HG03060 (cell line): Measurements from ENCODE around the gene TIE1.

Experiments used
- ATAC-seq: cut with Tn5 transposase; IDR thresholded peaks from one replicate; pipeline ENCODE4 v1.9.1; 2021; ENCODE audit warnings: low read depth, moderate number of reproducible peaks; ENCODE audit not compliant: unreplicated experiment

Gene TIE1

DNA sequence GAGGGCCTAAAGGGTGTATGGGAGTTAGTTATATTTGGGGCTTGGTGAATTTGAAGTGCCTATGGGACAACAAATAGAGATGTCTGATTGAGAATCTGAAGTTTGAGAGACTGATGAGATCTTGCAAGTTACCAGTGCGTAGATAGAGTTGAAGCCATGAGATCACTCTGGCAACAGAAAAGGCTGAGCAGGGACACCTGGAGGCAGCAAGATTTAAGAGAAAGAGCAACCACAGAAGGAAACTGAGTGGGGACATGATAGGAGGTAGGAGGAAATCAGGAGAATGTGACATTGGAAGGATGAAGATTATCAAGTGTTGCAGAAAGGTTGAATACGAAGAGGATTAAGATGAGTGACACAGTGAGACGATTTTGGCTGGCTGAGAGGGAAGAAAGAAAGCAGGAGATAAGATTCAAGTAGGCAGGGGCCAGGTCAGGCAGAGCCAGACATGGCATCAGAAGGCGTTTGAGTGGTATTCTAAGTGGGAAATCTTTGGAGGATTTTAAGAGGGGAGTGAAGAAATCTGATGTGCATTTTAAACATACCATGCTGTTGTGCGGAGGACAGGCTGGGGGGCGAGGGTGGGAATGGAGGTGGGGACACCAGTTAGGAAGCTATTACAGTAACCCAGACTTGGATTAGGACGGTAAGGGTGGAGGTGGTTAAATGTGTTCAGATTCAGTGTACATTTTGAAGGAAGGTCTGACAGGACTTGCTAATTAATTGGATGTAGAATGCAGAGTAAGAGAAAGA lies 33.8 kb downstream of the TIE1 start:
- ATAC-seq, result no peak

DNA sequence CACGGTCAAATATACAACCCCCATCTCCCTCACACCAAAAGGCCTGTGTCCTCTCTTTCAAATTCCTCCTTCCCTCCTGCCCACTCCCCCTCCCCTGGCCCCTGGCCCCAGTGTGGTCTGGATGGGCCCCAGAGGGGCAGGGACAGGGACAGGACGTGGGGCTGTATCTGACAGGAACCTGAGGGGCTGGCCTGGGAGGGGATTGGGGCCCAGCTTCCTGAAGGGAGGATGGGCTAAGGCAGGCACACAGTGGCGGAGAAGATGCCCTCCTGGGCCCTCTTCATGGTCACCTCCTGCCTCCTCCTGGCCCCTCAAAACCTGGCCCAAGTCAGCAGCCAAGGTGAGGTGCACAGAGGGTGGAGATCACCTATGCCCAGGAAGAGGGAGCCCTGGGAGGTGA lies 36.8 kb downstream of the TIE1 start, which contains the start of gene MPL:
Gene MPL (plus strand): TSS at position 231 of the 400 bp plus-strand sequence. CDS start 31 bp downstream, at position 262.
- no peak for ATAC-seq

DNA sequence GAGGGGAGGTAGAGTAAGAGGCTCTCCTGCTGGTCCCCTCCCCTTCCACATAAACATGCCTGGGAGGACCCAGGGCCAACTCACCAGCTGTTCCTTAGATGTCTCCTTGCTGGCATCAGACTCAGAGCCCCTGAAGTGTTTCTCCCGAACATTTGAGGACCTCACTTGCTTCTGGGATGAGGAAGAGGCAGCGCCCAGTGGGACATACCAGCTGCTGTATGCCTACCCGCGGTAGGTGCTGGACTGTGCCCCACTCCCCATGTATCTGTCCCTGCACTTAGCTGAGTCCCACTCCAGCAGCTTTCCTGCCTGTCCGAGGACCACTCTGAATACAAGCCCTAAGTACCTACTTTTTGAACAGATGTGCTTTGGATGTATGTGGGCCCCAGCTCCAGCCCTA lies 37.2 kb downstream of the TIE1 start:
- no peak for ATAC-seq

DNA sequence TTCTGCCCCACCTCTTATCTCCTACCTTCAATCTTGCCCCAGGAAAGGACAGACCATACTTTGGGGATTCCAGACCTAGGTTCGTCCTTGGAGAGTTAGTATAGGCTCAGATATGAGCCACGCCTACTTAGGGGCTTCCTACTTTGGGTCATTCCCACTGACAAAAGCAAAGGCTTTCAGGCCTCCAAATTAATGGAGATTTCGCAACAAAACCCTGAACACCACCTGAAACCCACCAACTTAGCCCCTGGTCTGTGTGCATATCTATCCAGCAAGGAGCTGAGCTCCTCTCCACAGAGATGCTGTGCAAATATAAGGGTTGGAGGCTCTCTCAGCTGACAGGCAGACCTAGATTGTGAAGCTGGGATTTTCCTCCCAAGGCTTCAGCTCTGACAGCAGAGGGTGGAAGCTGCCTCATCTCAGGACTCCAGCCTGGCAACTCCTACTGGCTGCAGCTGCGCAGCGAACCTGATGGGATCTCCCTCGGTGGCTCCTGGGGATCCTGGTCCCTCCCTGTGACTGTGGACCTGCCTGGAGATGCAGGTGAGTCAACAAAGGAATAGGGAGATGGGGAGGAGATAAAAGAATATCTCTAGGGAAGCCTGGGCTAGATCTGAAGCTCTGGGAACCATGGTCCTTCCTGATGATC lies 38.9 kb downstream of the TIE1 start:
- no peak for ATAC-seq

DNA sequence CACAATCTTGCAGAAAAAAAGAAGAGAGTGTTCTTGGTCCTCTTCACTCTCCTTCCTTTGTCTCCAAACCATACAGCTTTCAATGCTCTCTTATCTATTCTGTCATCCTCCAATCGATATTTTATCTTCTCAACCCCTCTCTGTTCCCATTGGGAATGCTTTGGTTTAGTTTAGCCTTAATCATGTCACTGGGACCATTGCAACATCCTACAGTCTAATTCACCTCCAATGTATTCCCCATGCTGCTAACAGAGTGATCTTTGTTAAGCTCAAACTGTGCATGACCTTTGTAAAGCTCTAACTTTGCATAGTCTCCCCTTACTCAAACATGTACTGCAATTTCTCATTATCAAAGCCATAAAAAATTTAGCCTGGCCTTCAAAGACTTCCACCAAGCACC lies 39.8 kb downstream of the TIE1 start:
- ATAC-seq, result no peak

DNA sequence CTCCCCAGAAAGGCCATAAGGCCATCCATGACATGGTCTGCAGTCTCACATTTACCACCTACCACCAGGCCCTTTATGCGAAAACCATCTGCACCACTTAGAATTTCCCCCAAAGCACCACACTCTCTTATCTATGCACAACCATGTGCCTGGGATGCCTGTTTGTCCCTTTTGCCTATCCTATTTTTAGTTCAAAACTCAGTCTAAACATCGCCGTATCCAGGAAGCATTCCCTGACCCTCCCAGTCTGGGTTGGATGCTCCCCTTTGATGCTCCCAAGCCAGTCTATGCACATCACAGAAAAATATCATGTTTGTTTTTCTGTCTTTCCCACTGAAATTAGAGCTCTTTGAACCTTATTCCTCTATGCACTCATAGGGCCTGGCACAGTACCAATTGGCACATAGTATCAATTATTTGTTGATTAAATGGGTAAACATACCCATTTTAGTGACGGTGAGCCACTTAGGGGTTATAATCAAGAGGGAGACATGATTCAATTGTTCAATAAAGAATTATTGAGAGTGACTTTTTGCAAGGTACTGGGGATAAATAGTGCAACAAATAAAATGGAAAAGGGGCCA lies 43.6 kb downstream of the TIE1 start:
- no peak for ATAC-seq

DNA sequence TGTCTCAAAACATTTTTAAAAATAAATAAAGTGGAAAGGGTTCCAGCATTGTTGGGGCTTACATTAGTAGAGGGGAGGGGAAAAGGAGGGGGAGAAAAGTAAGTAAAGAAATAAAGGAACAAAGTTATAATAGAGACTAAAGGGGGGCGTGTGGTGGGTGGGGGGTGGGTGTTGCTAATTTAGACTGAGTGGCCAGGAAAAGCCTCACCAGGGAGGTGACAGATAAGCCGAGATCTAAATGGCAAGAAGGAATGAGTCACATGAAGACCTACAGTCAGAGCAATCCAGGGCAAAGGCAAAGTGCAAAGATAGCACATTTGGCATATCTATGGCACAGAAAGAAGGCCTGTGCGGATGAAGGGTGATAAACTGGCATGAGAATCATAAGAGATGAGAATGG lies 44.3 kb downstream of the TIE1 start:
- no peak for ATAC-seq

DNA sequence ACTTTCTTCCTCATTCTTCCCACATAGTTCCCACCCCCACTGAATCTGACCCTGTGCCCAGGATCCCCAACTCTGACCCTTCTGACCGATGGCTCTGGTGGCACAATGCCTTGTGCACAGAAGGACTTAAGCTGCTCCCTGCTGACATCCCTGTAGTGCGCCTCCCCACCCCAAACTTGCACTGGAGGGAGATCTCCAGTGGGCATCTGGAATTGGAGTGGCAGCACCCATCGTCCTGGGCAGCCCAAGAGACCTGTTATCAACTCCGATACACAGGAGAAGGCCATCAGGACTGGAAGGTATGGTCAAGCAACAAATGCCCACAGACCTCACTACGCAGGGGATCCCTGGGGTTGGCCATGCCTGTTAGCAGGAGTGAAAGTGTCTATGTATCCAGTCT lies 45.9 kb downstream of the TIE1 start:
- no peak for ATAC-seq

DNA sequence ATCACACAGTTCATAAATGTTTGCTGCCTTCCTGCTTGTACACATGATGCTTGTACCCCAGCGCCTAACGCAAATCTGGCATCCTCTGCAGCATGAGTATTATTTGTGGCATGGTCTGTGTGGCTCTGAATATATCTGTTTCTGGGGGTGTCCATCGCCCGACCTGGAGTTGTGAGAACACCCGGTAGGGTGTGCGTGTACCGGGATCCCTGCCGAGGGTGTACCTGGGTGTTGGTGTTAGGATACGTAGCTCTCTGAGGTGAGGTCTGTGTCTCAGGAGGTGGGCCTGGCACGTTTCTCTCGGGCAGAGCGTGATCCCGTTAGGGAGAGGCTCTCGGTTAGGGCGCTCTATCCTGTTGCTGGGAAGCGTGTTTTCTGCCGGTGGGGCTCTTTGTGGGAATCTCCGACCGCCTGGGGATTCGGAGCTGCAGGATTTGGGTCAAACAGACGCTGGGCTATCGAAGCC lies 47.6 kb downstream of the TIE1 start:
- no peak for ATAC-seq

DNA sequence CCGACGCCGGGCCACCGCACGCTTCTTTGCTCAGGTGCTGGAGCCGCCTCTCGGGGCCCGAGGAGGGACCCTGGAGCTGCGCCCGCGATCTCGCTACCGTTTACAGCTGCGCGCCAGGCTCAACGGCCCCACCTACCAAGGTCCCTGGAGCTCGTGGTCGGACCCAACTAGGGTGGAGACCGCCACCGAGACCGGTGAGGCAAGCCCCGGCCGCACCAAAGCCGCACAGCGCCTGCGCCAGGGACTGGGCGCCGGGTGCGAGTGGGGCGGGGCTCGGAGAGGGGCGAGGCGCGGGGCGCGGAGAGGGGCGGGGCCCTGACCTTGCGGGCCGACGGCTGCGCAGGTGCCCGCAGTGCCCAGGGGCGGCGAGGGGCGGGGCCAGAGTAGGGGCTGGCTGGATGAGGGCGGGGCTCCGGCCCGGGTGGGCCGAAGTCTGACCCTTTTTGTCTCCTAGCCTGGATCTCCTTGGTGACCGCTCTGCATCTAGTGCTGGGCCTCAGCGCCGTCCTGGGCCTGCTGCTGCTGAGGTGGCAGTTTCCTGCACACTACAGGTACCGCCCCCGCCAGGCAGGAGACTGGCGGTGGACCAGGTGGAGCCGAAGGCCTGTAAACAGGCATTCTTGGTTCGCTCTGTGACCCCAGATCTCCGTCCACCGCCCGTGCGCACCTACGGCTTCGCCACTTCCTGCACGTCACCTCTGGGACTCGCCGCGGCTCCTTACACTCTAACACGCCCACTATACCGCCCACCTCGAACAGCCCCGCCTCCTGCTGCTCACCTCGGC lies 48.2 kb downstream of the TIE1 start:
- no peak for ATAC-seq

DNA sequence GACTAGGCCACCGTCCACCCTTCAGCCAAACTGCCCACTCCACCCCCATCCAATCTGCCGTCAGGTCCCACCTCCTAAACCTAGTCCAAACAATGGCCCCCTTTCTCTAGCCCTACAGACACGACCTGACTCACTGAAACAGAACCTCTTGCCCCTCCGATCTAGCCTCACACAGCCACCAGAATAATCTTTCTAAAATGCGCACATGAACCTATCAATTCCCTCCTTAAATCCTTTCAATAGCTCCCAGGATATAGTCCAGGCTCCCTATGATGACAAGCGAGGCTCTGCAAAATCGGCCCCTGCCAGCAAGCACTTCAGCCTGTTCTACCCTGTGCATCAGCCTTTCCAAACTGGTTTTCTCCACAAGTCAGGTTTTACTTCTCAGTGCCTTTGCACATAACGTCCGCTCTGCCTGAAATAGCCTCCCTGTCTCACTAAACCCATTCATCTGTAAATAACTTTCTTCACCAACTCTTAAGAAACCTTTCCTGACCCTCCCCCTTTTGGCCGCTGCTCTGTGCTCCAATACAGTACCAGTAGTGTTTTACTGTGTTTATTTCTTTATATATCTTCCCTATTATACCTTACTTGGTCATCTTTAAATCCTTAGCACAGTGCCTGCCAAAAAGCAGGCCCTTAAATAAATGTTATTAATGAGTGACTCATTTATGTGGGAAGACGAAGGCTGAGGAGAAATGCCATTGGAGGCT lies 49.0 kb downstream of the TIE1 start:
- ATAC-seq, result no peak

DNA sequence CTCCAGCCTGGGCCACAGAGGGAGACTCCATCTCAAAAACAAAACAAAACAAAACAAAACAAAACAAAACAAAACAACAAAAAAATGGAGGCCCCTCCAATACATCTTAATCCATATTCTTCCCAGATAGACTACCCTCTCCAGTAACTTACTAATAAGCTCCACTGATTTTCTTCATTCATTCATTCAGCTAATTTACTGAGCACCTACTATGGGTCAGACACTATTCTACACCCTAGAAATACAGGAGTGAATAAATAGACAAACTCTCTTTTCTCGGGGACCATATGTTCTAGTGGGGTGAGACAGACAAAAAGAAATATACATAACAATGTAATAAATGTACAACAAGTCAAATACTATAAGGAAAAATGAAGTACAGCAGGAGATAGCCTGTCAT lies 50.2 kb downstream of the TIE1 start:
- no peak for ATAC-seq

DNA sequence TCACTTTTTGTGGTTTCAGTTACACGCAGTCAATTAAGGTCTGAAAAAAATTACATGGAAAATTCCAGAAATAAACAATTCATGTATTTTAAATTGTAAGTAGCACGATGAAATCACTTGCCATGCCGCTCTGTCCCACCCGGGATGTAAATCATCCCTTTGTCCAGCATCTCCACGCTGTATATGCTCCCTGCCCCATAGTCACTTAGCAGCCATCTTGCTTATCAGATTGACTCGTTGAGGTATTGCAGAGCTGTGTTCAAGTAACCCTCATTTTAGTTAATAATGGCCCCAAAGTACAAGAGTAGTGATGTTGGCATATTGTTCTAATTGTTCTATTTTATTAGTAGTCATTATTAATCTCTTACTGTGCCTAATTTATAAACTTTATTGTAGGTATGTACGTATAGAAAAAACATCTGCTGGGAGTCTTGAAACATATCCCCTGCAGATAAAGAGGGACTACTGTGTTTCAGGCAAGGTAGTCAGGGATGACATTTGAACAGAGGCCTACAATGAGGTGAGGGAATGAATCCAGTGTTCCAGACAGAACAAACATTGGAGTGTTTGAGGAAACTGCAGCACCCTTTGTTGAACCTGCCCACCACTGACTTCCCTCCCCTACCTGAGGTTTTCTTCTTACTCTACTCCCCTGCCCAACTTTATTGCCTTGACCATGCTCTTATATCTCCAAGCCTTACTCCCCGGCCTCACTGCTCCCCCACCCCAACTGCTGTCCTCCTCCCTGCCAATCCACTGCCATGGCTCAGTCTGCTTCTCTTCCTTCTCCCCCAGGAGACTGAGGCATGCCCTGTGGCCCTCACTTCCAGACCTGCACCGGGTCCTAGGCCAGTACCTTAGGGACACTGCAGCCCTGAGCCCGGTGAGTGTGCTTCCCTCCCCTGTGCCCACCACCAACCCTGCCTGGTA lies 50.9 kb downstream of the TIE1 start:
- ATAC-seq, result no peak

DNA sequence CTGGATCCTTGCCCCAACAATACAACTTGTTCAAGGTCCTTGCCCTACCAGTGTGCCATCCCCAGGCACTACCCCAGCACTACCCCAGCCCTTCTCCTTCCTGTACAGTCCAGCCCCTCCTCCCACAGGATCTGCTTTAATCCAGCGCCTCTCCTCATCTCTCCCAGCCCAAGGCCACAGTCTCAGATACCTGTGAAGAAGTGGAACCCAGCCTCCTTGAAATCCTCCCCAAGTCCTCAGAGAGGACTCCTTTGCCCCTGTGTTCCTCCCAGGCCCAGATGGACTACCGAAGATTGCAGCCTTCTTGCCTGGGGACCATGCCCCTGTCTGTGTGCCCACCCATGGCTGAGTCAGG lies 51.5 kb downstream of the TIE1 start:
- ATAC-seq, result no peak

DNA sequence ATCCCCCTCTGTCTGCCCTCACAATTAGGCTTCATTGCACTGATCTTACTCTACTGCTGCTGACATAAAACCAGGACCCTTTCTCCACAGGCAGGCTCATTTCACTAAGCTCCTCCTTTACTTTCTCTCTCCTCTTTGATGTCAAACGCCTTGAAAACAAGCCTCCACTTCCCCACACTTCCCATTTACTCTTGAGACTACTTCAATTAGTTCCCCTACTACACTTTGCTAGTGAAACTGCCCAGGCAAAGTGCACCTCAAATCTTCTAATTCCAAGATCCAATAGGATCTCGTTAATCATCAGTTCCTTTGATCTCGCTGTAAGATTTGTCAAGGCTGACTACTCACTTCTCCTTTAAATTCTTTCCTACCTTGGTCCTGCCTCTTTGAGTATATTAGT lies 52.1 kb downstream of the TIE1 start:
- no peak for ATAC-seq

DNA sequence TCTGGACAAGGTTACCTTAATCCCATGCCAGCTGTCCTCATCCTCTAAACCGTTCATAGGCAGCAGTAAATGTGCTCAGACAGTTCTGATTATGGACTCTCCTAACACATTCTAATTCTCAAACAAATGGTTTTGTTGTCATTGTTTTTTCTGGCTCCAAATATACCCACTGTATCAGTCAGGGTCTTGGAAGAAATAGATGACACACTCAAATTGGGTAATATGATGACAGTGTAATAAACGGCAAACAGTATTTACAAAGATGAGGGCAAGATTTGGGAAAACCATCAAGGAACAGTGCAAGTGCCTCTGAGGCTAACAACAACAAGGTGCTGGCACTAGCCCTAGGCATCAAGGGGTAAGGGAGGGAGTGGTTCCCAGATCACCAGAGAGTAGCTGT lies 53.7 kb downstream of the TIE1 start:
- no peak for ATAC-seq

DNA sequence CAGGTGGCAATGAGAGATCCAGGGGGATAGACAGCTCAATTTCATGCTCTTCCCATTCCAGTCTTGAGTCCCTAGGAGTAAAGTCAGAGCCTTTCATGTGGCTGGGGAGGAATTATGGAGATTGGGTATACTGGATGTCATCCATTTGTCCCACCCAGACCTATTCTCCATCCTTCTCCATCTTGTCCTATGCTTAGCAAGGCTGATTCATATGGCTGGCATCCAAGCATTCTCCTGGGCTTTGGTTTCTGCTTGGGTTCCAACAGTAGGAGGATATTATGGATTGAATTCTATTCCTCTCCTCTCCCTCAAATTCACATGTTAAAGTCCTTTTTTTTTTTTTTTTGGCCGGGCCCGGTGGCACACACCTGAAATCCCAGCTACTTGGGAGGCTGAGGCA lies 54.2 kb downstream of the TIE1 start:
- ATAC-seq, result no peak

DNA sequence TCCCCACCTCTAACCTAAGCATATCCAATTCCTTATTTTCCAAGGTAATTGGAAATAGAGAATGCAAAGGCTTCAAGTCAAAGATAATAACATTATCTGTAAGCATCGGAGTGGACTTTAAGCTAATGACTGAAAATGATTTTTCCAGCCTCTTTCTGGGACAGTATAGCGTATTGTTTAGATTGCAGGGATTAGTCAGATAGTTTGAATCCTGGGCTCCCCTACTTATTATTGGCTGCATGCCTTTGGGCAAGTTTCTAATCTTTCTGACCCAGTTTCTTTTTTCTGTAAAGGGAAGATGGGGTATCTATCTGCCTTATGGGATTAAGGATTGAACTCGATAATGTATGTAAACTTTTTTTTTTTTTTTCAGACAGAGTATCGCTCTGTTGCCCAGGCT lies 56.5 kb downstream of the TIE1 start:
- ATAC-seq, result no peak

DNA sequence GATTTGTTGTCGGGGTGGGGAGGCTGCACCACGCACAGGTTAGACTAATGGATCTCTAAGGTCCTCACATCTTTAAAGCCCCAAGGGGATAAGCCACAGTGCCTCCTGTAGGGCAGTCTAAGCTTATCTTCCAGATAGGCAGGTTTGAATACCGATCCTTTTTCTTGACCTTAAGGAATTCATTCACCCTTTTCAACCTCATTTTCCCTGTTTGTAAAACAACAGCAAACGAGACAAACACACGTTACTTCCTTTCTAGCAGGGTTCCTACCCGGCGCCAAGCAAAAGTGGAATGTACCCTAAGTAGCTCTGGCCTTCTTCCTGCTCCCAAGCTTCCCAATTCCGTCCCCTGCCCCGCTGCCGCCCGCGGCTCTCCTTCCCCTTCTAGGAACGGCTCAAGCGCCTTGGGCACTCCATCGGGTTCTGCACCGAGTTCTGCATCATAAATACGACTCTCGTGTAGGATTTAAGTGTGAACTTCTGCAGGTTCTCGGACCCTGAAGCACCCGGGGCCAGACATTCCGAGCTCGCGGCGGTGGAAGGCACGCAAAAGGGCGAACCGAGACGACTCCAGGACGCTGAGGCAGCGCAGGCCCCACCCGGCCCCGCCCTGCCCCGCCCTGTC lies 57.5 kb downstream of the TIE1 start:
- ATAC-seq, result no peak
